Right lobe of liver (tissue), 6 donors: ENCODE results near the gene NCF4. TPM values are rescaled to one million over a fixed set of nuclear protein-coding genes. Genes with fewer than 3 reads are reported as not detected.

Experiments
- ATAC-seq, 4 donors: fragments of 200-7000 bp; cut with Tn5 transposase; one replicate each; pipeline ENCODE4 v1.9.1; 2020; ENCODE audit warnings: mild to moderate bottlenecking in 4 of 4, moderate library complexity in 4 of 4
- DNase-seq, 3 donors: peaks; one replicate each; pipeline ENCODE4 v3.0.0-alpha.2; 2020
- H3K27ac ChIP-seq, 3 donors: fragments of 200-600 bp; one replicate each; pipeline ENCODE4 v1.8.0; 2022
- H3K27me3 ChIP-seq, 2 donors: fragments of 200-600 bp; one replicate each; pipeline ENCODE4 v1.8.0; 2022
- H3K36me3 ChIP-seq, 4 donors: fragments of 200-600 bp; sonication (generic) in 1 of 4; one replicate each; pipeline versions ENCODE4 v1.5.1 to v1.8.0; 2017 to 2022; ENCODE audit warnings: control low read depth in 1 of 4
- H3K4me1 ChIP-seq, 4 donors: fragments of 200-600 bp; sonication (generic) in 1 of 4; one replicate each; pipeline versions ENCODE4 v1.5.1 to v1.8.0; 2017 to 2022; ENCODE audit warnings: control low read depth in 1 of 4
- H3K4me3 ChIP-seq, 3 donors: fragments of 200-600 bp; one replicate each; pipeline ENCODE4 v1.8.0; 2022
- H3K9me3 ChIP-seq, 4 donors: fragments of 200-600 bp; sonication (generic) in 1 of 4; one replicate each; pipeline versions ENCODE4 v1.5.1 to v1.8.0; 2017 to 2022; ENCODE audit warnings: control low read depth in 1 of 4
- CTCF ChIP-seq, 4 donors: fragments of 200-600 bp in 3 of 4; fragments of 450-650 bp in 1 of 4; IDR thresholded peaks; one replicate each; pipeline versions ENCODE4 v1.5.1 to v1.8.0; 2016 to 2022; ENCODE audit warnings: antibody characterized with exemption in 4 of 4, mild to moderate bottlenecking in 2 of 4
- POLR2A ChIP-seq: fragments of 450-650 bp; IDR thresholded peaks from one replicate; pipeline ENCODE4 v1.6.1; 2017; ENCODE audit warnings: antibody characterized with exemption, mild to moderate bottlenecking
- WGBS: methylation state at CpG from one replicate; pipeline ENCODE4 v1.1.6; 2018; ENCODE audit warnings: low coverage, low lambda C conversion rate; ENCODE audit not compliant: insufficient coverage; ENCODE audit errors: missing lambda C conversion rate; 5-methylcytosine and 5-hydroxymethylcytosine counted together
- intact Hi-C, 2 donors: fragments of 100-400 bp; cut with DNase I; formaldehyde crosslinking; loops; one replicate each; pipeline versions ENCODE4 v1.11.2 to v1.14.1; 2022
- total RNA-seq, 6 experiments: library from RNA; depleted of rRNA in 2 of 6; stranded (reverse); fragments of >200 nt in 2 of 6; fragmentation: NEBNext Ultra II Directional in 3 of 6; extraction: Animal tissue kit (Norgen Biotek cat#: 25700) in 3 of 6; gene quantifications; one replicate each; pipeline versions ENCODE4 v1.1.0 to v1.2.4, GENCODE V29; 2016 to 2023
- donor health status: DM: no; HTN: yes; CAD: no.
- donor health status: DM: no; HTN: no; CAD: no.
- donor health status: DM: no; HTN: no; CAD: no.
- donor health status: DM: no; HTN: yes; CAD: no.
- donor health status: DM: no; HTN: yes; CAD: no.

NCF4 gene
- total RNA-seq, 6 experiments from 2014 or later: 2.3 to 6.2 (median 4.0) TPM

GRCh38 chr22:36856792-36857135, 4.0 kb upstream of the NCF4 start:
- H3K27me3 ChIP-seq: no peaks in the 10 kb centered on the region
- no peaks in the 10 kb centered on the region for H3K36me3 ChIP-seq
- 61% methylated on average over 8 of the region's 8 CpGs for WGBS
- no peak overlapping the region for H3K27ac ChIP-seq
- ATAC-seq: no peak
- intact Hi-C loops: loop anchor here in 1 of 2 donors (10.0 kb wide), 1 partner anchor 312 kb away; no protein-coding TSS in a partner anchor
- no peaks in the 10 kb centered on the region for H3K9me3 ChIP-seq
- TF ChIP-seq CTCF (IDR thresholded peaks at IDR 0.05) (no peak), POLR2A (no peak)
- no peak overlapping the region for H3K4me3 ChIP-seq
- DNase-seq: no peak
- no peaks in the 10 kb centered on the region for H3K4me1 ChIP-seq

GRCh38 chr22:36858156-36858555, 2.6 kb upstream of the NCF4 start:
- H3K27me3 ChIP-seq: no peaks in the 10 kb centered on the region
- H3K27ac ChIP-seq: no peak overlapping the region
- ATAC-seq (no peak), DNase-seq (no peak)
- H3K9me3 ChIP-seq: no peaks in the 10 kb centered on the region
- intact Hi-C loops: loop anchor here in 1 of 2 donors (10.0 kb wide), 1 partner anchor 313 kb away; no protein-coding TSS in a partner anchor
- TF ChIP-seq POLR2A (no peak), CTCF (IDR thresholded peaks at IDR 0.05) (no peak)
- no peak overlapping the region for H3K4me3 ChIP-seq
- no peaks in the 10 kb centered on the region for H3K4me1 ChIP-seq
- H3K36me3 ChIP-seq: no peaks in the 10 kb centered on the region
- 43% methylated on average over 7 of the region's 9 CpGs for WGBS

- TF ChIP-seq POLR2A (no peak), CTCF (IDR thresholded peaks at IDR 0.05) (no peak)
- DNase-seq (no peak), ATAC-seq (no peak)
- WGBS: 72% methylated on average over 2 of the region's 2 CpGs
- no peaks in the 10 kb centered on the region for H3K36me3 ChIP-seq
- no peaks in the 10 kb centered on the region for H3K27me3 ChIP-seq
- H3K27ac ChIP-seq: no peak overlapping the region
- no peaks in the 10 kb centered on the region for H3K4me1 ChIP-seq
- H3K9me3 ChIP-seq: no peaks in the 10 kb centered on the region
- no peak overlapping the region for H3K4me3 ChIP-seq
- intact Hi-C loops: loop anchor here in 1 of 2 donors (10.0 kb wide), 1 partner anchor 314 kb away; no protein-coding TSS in a partner anchor
These were observed 1.8 kb upstream of the NCF4 start for GRCh38 chr22:36858966-36859365.

GRCh38 chr22:36860017-36860416, 789 bp upstream of the NCF4 start:
- no peak for TF ChIP-seq POLR2A
- TF ChIP-seq CTCF (IDR thresholded peaks at IDR 0.05): no peak
- Histone ChIP-seq H3K4me3 (no peak overlapping the region), H3K4me1 (no peaks in the 10 kb centered on the region), H3K9me3 (no peaks in the 10 kb centered on the region), H3K36me3 (no peaks in the 10 kb centered on the region), H3K27ac (no peak overlapping the region), H3K27me3 (no peaks in the 10 kb centered on the region)
- ATAC-seq (no peak), DNase-seq (no peak)
- intact Hi-C loops: no loop called here
- 63% methylated on average over 6 of the region's 6 CpGs for WGBS

GRCh38 chr22:36860438-36860820, 377 bp upstream of the NCF4 start:
- Histone ChIP-seq H3K4me3 (no peak overlapping the region), H3K27me3 (no peaks in the 10 kb centered on the region), H3K36me3 (no peaks in the 10 kb centered on the region), H3K27ac (no peak overlapping the region), H3K4me1 (no peaks in the 10 kb centered on the region), H3K9me3 (no peaks in the 10 kb centered on the region)
- intact Hi-C loops: no loop called here
- DNase-seq: no peak
- ATAC-seq: no peak
- TF ChIP-seq CTCF (IDR thresholded peaks at IDR 0.05) (no peak), POLR2A (no peak)
- 94% methylated on average over 2 of the region's 2 CpGs for WGBS
